ENCODE measurements around the gene NF1. TPM values are rescaled to one million over a fixed set of nuclear protein-coding genes. Genes with fewer than 3 reads are reported as not detected.

NF1 gene
- total RNA-seq, 1 experiment from 2014 or later: 164 TPM

- Histone ChIP-seq H2AFZ (ENCODE audit: low read length) (no peak overlapping the region), H3K4me2 (ENCODE audit: low read depth, low read length, poor library complexity, severe bottlenecking) (no peak overlapping the region), H3K9me3 (ENCODE audit: low read length) (no peaks in the 10 kb centered on the region), H3K4me3 (ENCODE audit: low read length) (no peak overlapping the region), H3K27ac (ENCODE audit: low read length) (no peak overlapping the region), H3K79me2 (ENCODE audit: low read length) (no peaks in the 10 kb centered on the region), H3K9ac (ENCODE audit: low read length) (no peak overlapping the region), H3K27me3 (ENCODE audit: low read length) (no peaks in the 10 kb centered on the region), H3K36me3 (ENCODE audit: insufficient read depth, low read length) (peaks cover 27% of the 10 kb centered on the region; the same call in 1 of the 2 replicates), H4K20me1 (ENCODE audit: insufficient read depth, low read depth, low read length) (no peaks in the 10 kb centered on the region), H3K9me2 (replicated peaks; ENCODE audit: insufficient read depth, low read length) (no peaks in the 10 kb centered on the region), H3K4me1 (ENCODE audit: low read length) (no peaks in the 10 kb centered on the region)
- DNase-seq: no peak
These were observed 254.7 kb downstream of the NF1 start for GRCh38 chr17:31349454-31349853.

- Histone ChIP-seq H3K27me3 (ENCODE audit: low read length) (no peaks in the 10 kb centered on the region), H3K79me2 (ENCODE audit: low read length) (no peaks in the 10 kb centered on the region), H3K27ac (ENCODE audit: low read length) (no peak overlapping the region), H4K20me1 (ENCODE audit: insufficient read depth, low read depth, low read length) (no peaks in the 10 kb centered on the region), H3K9me3 (ENCODE audit: low read length) (no peaks in the 10 kb centered on the region), H3K4me1 (ENCODE audit: low read length) (no peaks in the 10 kb centered on the region), H3K36me3 (ENCODE audit: insufficient read depth, low read length) (peaks cover 53% of the 10 kb centered on the region; the same call in 1 of the 2 replicates), H3K4me2 (ENCODE audit: low read depth, low read length, poor library complexity, severe bottlenecking) (no peak overlapping the region), H3K4me3 (ENCODE audit: low read length) (no peak overlapping the region), H2AFZ (ENCODE audit: low read length) (no peak overlapping the region), H3K9me2 (replicated peaks; ENCODE audit: insufficient read depth, low read length) (no peaks in the 10 kb centered on the region), H3K9ac (ENCODE audit: low read length) (no peak overlapping the region)
- no peak for DNase-seq
These were observed 261.2 kb downstream of the NF1 start for GRCh38 chr17:31355935-31356334.

- H2AFZ ChIP-seq (ENCODE audit: low read length): no peak overlapping the region
- H4K20me1 ChIP-seq (ENCODE audit: insufficient read depth, low read depth, low read length): no peaks in the 10 kb centered on the region
- H3K9me2 ChIP-seq (replicated peaks; ENCODE audit: insufficient read depth, low read length): no peaks in the 10 kb centered on the region
- H3K27me3 ChIP-seq (ENCODE audit: low read length): no peaks in the 10 kb centered on the region
- no peaks in the 10 kb centered on the region for H3K9me3 ChIP-seq (ENCODE audit: low read length)
- H3K79me2 ChIP-seq (ENCODE audit: low read length): no peaks in the 10 kb centered on the region; the same call in 1 of the 2 replicates
- H3K4me3 ChIP-seq (ENCODE audit: low read length): no peak overlapping the region
- H3K4me2 ChIP-seq (ENCODE audit: low read depth, low read length, poor library complexity, severe bottlenecking): no peak overlapping the region
- H3K9ac ChIP-seq (ENCODE audit: low read length): no peak overlapping the region
- peaks cover 55% of the 10 kb centered on the region; the same call in 1 of the 2 replicates for H3K36me3 ChIP-seq (ENCODE audit: insufficient read depth, low read length)
- H3K27ac ChIP-seq (ENCODE audit: low read length): no peak overlapping the region
- DNase-seq: no peak
- H3K4me1 ChIP-seq (ENCODE audit: low read length): no peaks in the 10 kb centered on the region
These were observed 262.3 kb downstream of the NF1 start for GRCh38 chr17:31357091-31357490.

- Histone ChIP-seq H3K27me3 (ENCODE audit: low read length) (no peaks in the 10 kb centered on the region), H3K9ac (ENCODE audit: low read length) (no peak overlapping the region), H3K27ac (ENCODE audit: low read length) (no peak overlapping the region), H3K9me3 (ENCODE audit: low read length) (no peaks in the 10 kb centered on the region), H3K4me2 (ENCODE audit: low read depth, low read length, poor library complexity, severe bottlenecking) (no peak overlapping the region), H3K4me3 (ENCODE audit: low read length) (no peak overlapping the region), H2AFZ (ENCODE audit: low read length) (no peak overlapping the region), H3K36me3 (ENCODE audit: insufficient read depth, low read length) (peaks cover 57% of the 10 kb centered on the region; the same call in 1 of the 2 replicates), H4K20me1 (ENCODE audit: insufficient read depth, low read depth, low read length) (no peaks in the 10 kb centered on the region), H3K79me2 (ENCODE audit: low read length) (no peaks in the 10 kb centered on the region; the same call in 1 of the 2 replicates), H3K4me1 (ENCODE audit: low read length) (no peaks in the 10 kb centered on the region), H3K9me2 (replicated peaks; ENCODE audit: insufficient read depth, low read length) (no peaks in the 10 kb centered on the region)
- no peak for DNase-seq
These were observed 263.1 kb downstream of the NF1 start for GRCh38 chr17:31357839-31358394.

GRCh38 chr17:31364012-31364411 is 269.2 kb downstream of the NF1 start:
- Histone ChIP-seq H3K4me2 (ENCODE audit: low read depth, low read length, poor library complexity, severe bottlenecking) (no peak overlapping the region), H3K36me3 (ENCODE audit: insufficient read depth, low read length) (peaks cover 39% of the 10 kb centered on the region; the same call in 1 of the 2 replicates), H2AFZ (ENCODE audit: low read length) (no peak overlapping the region), H3K9me2 (replicated peaks; ENCODE audit: insufficient read depth, low read length) (no peaks in the 10 kb centered on the region), H3K79me2 (ENCODE audit: low read length) (no peaks in the 10 kb centered on the region; the same call in 1 of the 2 replicates), H4K20me1 (ENCODE audit: insufficient read depth, low read depth, low read length) (no peaks in the 10 kb centered on the region), H3K9me3 (ENCODE audit: low read length) (no peaks in the 10 kb centered on the region), H3K9ac (ENCODE audit: low read length) (no peak overlapping the region), H3K4me1 (ENCODE audit: low read length) (no peaks in the 10 kb centered on the region), H3K27me3 (ENCODE audit: low read length) (no peaks in the 10 kb centered on the region), H3K4me3 (ENCODE audit: low read length) (no peak overlapping the region), H3K27ac (ENCODE audit: low read length) (no peak overlapping the region)
- no peak for DNase-seq

- Histone ChIP-seq H3K27me3 (ENCODE audit: low read length) (no peaks in the 10 kb centered on the region), H3K79me2 (ENCODE audit: low read length) (no peaks in the 10 kb centered on the region; the same call in 1 of the 2 replicates), H4K20me1 (ENCODE audit: insufficient read depth, low read depth, low read length) (no peaks in the 10 kb centered on the region), H3K27ac (ENCODE audit: low read length) (no peak overlapping the region), H3K9me3 (ENCODE audit: low read length) (no peaks in the 10 kb centered on the region), H3K36me3 (ENCODE audit: insufficient read depth, low read length) (peaks cover 29% of the 10 kb centered on the region; the same call in 1 of the 2 replicates), H3K9ac (ENCODE audit: low read length) (no peak overlapping the region), H2AFZ (ENCODE audit: low read length) (no peak overlapping the region), H3K4me2 (ENCODE audit: low read depth, low read length, poor library complexity, severe bottlenecking) (no peak overlapping the region), H3K9me2 (replicated peaks; ENCODE audit: insufficient read depth, low read length) (no peaks in the 10 kb centered on the region), H3K4me3 (ENCODE audit: low read length) (no peak overlapping the region), H3K4me1 (ENCODE audit: low read length) (peaks cover 13% of the 10 kb centered on the region)
- no peak for DNase-seq
These were observed 271.3 kb downstream of the NF1 start for GRCh38 chr17:31366088-31366487.

GRCh38 chr17:31369266-31369665 is 274.5 kb downstream of the NF1 start:
- H3K27ac ChIP-seq (ENCODE audit: low read length): no peak overlapping the region
- H3K9ac ChIP-seq (ENCODE audit: low read length): no peak overlapping the region
- H4K20me1 ChIP-seq (ENCODE audit: insufficient read depth, low read depth, low read length): no peaks in the 10 kb centered on the region
- H3K4me1 ChIP-seq (ENCODE audit: low read length): peaks cover 15% of the 10 kb centered on the region
- H3K36me3 ChIP-seq (ENCODE audit: insufficient read depth, low read length): peaks cover 21% of the 10 kb centered on the region; the same call in 1 of the 2 replicates
- H3K27me3 ChIP-seq (ENCODE audit: low read length): no peaks in the 10 kb centered on the region
- H3K9me3 ChIP-seq (ENCODE audit: low read length): no peaks in the 10 kb centered on the region
- no peak overlapping the region for H3K4me2 ChIP-seq (ENCODE audit: low read depth, low read length, poor library complexity, severe bottlenecking)
- H3K79me2 ChIP-seq (ENCODE audit: low read length): no peaks in the 10 kb centered on the region
- H3K4me3 ChIP-seq (ENCODE audit: low read length): no peak overlapping the region
- H2AFZ ChIP-seq (ENCODE audit: low read length): no peak overlapping the region
- H3K9me2 ChIP-seq (replicated peaks; ENCODE audit: insufficient read depth, low read length): no peaks in the 10 kb centered on the region
- DNase-seq: no peak

- H3K27me3 ChIP-seq (ENCODE audit: low read length): no peaks in the 10 kb centered on the region
- no peaks in the 10 kb centered on the region for H3K9me3 ChIP-seq (ENCODE audit: low read length)
- H3K36me3 ChIP-seq (ENCODE audit: insufficient read depth, low read length): peaks cover 34% of the 10 kb centered on the region; the same call in 1 of the 2 replicates
- no peak overlapping the region for H2AFZ ChIP-seq (ENCODE audit: low read length)
- peaks cover 15% of the 10 kb centered on the region for H3K4me1 ChIP-seq (ENCODE audit: low read length)
- no peaks in the 10 kb centered on the region for H4K20me1 ChIP-seq (ENCODE audit: insufficient read depth, low read depth, low read length)
- H3K4me3 ChIP-seq (ENCODE audit: low read length): no peak overlapping the region
- no peak for DNase-seq
- no peaks in the 10 kb centered on the region for H3K9me2 ChIP-seq (replicated peaks; ENCODE audit: insufficient read depth, low read length)
- no peak overlapping the region for H3K4me2 ChIP-seq (ENCODE audit: low read depth, low read length, poor library complexity, severe bottlenecking)
- no peak overlapping the region for H3K27ac ChIP-seq (ENCODE audit: low read length)
- no peaks in the 10 kb centered on the region for H3K79me2 ChIP-seq (ENCODE audit: low read length)
- H3K9ac ChIP-seq (ENCODE audit: low read length): no peak overlapping the region
These were observed 276.8 kb downstream of the NF1 start for GRCh38 chr17:31371511-31372097.

Data from Karpas-422 (cell line).